A549 treated with ZK216348 at 1 μM for 4 hours (cell line): ENCODE measurements around the gene TRAF2. TPM values are rescaled to one million over a fixed set of nuclear protein-coding genes. Genes with fewer than 3 reads are reported as not detected.

Source experiments
- total RNA-seq: library from RNA; stranded (reverse); fragments of 200-300 nt; extraction: Qiagen RNA extraction; gene quantifications from 5 replicates; pipeline ENCODE4 v1.2.3, GENCODE V29; 2022; ENCODE audit warnings: low read depth

TRAF2 gene, protein sequence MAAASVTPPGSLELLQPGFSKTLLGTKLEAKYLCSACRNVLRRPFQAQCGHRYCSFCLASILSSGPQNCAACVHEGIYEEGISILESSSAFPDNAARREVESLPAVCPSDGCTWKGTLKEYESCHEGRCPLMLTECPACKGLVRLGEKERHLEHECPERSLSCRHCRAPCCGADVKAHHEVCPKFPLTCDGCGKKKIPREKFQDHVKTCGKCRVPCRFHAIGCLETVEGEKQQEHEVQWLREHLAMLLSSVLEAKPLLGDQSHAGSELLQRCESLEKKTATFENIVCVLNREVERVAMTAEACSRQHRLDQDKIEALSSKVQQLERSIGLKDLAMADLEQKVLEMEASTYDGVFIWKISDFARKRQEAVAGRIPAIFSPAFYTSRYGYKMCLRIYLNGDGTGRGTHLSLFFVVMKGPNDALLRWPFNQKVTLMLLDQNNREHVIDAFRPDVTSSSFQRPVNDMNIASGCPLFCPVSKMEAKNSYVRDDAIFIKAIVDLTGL
- 29.7 to 66.1 TPM (median 60.1 TPM) in 5 replicates for total RNA-seq

GRCh38 chr9:136885950-136886578 is at the start of gene TRAF2:
TRAF2 (plus strand) TSS chr9:136886516; CDS start chr9:136898741, 12,225 bp downstream.

DNA sequence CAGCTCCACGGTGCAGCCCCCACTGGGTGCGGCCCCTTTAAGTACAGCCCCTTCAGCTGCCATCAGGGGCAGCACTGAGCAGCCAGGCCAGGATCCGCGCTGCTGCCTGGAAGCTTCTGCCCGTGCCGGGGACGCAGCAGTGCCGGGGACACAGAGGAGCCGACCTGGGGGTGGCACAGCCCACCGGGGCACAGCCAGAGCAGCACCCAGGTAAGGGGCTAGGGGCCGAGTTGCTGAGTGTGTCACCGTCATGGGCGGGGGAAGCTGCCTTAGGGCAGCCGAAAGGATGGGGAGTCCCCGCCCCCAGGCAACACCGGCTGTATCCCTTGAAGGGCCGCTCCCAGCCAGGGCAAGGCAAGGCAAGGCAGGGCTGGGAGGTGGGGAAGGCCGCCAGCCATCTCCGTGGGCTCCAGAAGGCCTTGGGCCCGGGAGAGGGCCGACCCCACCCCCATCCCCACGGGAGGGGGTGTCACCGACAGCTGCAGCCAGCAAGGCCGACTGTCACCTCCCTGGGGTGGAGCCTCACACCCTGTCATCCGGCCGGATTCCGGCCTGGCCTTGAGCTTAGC is 43.9 kb upstream of the TRAF2 start, which contains the start of gene AJM1:
Gene AJM1, plus strand, starts transcription at position 99 of the 569 bp plus-strand sequence. CDS start 1,937 bp downstream, outside the sequence.

GRCh38 chr9:136849038-136849959 is 37.0 kb upstream of the TRAF2 start, which contains the start of gene PHPT1:
PHPT1 (plus strand) TSS chr9:136849409; CDS start chr9:136849431, 22 bp downstream.

DNA sequence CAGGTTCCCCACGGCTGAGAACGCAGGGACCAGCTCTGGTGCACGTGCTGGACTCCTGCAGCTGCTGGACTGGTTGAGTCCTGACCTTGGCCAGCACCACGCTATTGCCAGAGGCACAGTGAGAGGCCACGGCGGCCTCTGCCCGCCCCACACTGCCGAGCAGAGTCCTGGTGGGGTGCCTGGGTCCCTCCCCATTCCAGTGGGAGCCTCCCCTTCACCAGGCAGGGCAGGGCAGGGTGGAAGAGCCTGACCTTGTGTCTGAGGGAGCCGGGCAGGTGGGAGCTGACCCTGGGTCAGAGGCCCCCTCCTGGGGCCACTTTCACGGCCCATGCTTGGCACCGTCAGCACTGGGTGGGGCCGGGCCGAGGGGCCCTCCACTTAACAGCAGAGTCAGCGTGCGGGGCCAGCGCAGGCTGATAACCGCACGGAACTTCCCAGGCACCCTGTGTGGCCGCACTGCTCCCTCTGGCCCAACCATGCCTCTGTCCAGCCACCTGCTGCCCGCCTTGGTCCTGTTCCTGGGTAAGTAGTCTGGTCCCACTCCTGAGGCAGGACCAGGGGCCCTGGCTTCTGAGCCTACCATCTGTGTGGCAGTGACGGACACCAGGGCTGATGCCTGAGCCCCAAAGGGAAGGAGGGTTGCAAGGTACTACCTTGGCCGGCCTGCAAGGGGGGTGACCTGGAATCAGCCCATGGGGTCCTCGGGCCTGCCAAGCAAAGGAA is 34.2 kb upstream of the TRAF2 start, which contains the start of gene MAMDC4:
Gene MAMDC4, plus strand, starts transcription at position 406 of the 723 bp plus-strand sequence. Its CDS starts 71 bp downstream, at position 477.

DNA sequence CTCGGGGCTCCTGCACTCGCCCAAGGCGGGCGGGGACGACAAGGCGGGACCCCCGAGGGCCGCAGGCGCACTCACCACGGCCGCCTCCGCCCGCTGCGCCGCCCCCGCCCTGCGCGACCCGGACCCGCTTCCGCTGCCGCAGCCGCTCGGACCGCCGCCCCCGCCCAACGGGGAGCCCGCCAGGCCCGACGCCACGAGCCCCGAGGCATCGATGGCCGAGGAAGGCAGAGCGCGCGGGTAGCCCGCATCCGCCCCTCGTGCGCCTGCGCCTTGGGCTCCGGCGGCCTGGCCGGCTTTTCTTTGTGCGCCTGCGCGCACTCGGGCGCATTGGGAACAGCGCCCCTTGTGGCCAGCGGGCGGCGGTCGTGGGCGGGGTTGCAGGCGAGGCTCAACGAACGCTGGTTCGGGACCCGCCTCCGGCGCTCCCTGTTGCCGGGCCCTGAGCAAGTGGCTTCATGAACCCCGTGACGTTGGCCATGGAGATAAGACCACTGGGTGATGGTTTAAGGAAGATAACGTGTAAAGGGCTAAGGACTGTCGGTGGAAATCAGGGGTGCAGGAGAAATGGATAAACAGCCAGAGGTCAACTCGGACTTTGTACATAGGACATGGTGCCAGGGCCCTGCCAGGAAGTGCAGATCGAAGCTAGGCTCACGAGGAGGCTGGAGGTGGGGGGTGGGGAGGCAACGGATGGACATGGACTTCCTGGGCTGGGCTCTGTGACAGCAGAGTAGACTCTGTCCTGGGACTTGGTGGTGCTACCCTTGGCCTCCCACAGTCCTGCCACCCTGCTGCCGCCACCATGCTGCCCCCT is 58.4 kb downstream of the TRAF2 start, which contains the start of the genes C8G and FBXW5:
Gene C8G, plus strand, starts transcription at position 725 of the 814 bp plus-strand sequence. Its CDS starts 78 bp downstream, at position 803.
Gene FBXW5, minus strand, starts transcription at position 220 of the 814 bp plus-strand sequence. CDS start 655 bp downstream, outside the sequence.

GRCh38 chr9:136951541-136952320 is 65.4 kb downstream of the TRAF2 start, which contains the start of gene LCN12:
LCN12 (plus strand) TSS chr9:136952273; CDS start chr9:136952328, 55 bp downstream.

Other genes with a start within 250 kb of the TRAF2 start
- gene EGFL7, start 223.6 kb upstream of the TRAF2 start, total RNA-seq, result 29.7 to 58.6 TPM (median 53.0 TPM) in 5 replicates
- gene AGPAT2, start 199.1 kb upstream of the TRAF2 start, total RNA-seq, result 51.4 to 112 TPM (median 101 TPM) in 5 replicates
- gene DIPK1B, start 173.9 kb upstream of the TRAF2 start, total RNA-seq, result 4.4 to 10.4 TPM (median 9.4 TPM) in 5 replicates
- not detected in 5 replicates for gene LCN10, start 143.6 kb upstream of the TRAF2 start, total RNA-seq
- not detected in 5 replicates for gene LCN6, start 138.0 kb upstream of the TRAF2 start, total RNA-seq
- gene LCN8, start 128.3 kb upstream of the TRAF2 start, total RNA-seq, result not detected in 5 replicates
- gene LCN15, start 122.0 kb upstream of the TRAF2 start, total RNA-seq, result 0.26 TPM in 1 of 5 replicates, not detected in the others
- 49.2 to 82.2 TPM (median 73.3 TPM) in 5 replicates for gene TMEM141, start 95.2 kb upstream of the TRAF2 start, total RNA-seq
- 0.11 to 0.74 TPM (median 0.72 TPM) in 3 of 5 replicates, not detected in the others for gene CCDC183, start 90.2 kb upstream of the TRAF2 start, total RNA-seq
- gene RABL6, start 78.6 kb upstream of the TRAF2 start, total RNA-seq, result 51.1 to 91.8 TPM (median 82.9 TPM) in 5 replicates
- 2.1 to 5.6 TPM (median 5.3 TPM) in 5 replicates for gene AJM1, start 44.0 kb upstream of the TRAF2 start, total RNA-seq
- 223 to 317 TPM (median 282 TPM) in 5 replicates for gene PHPT1, start 37.1 kb upstream of the TRAF2 start, total RNA-seq
- gene MAMDC4, start 34.2 kb upstream of the TRAF2 start, total RNA-seq, result 1.8 to 5.7 TPM (median 4.8 TPM) in 5 replicates
- 465 to 581 TPM (median 478 TPM) in 5 replicates for gene EDF1, start 20.2 kb upstream of the TRAF2 start, total RNA-seq
- 49.7 to 110 TPM (median 103 TPM) in 5 replicates for gene FBXW5, start 58.2 kb downstream of the TRAF2 start, total RNA-seq
- gene C8G, start 58.7 kb downstream of the TRAF2 start, total RNA-seq, result 0.56 to 2.0 TPM (median 1.1 TPM) in 4 of 5 replicates, not detected in the other
- 0.41 to 2.0 TPM (median 1.0 TPM) in 5 replicates for gene LCN12, start 65.8 kb downstream of the TRAF2 start, total RNA-seq
- gene PTGDS, start 91.0 kb downstream of the TRAF2 start, total RNA-seq, result 0.33 to 0.56 TPM (median 0.45 TPM) in 4 of 5 replicates, not detected in the other
- 0.08 to 0.18 TPM (median 0.12 TPM) in 3 of 5 replicates, not detected in the others for gene LCNL1, start 96.5 kb downstream of the TRAF2 start, total RNA-seq
- 37.9 to 83.8 TPM (median 71.5 TPM) in 5 replicates for gene PAXX, start 105.9 kb downstream of the TRAF2 start, total RNA-seq
- gene CLIC3, start 110.1 kb downstream of the TRAF2 start, total RNA-seq, result 2.2 to 4.2 TPM (median 3.7 TPM) in 5 replicates
- 12.6 to 32.5 TPM (median 25.5 TPM) in 5 replicates for gene ABCA2, start 141.7 kb downstream of the TRAF2 start, total RNA-seq
- gene FUT7, start 145.6 kb downstream of the TRAF2 start, total RNA-seq, result 0.07 TPM in 1 of 5 replicates, not detected in the others
- 26.4 to 93.7 TPM (median 81.5 TPM) in 5 replicates for gene NPDC1, start 159.7 kb downstream of the TRAF2 start, total RNA-seq
- gene ENTPD2, start 167.5 kb downstream of the TRAF2 start, total RNA-seq, result 1.0 to 2.3 TPM (median 1.5 TPM) in 5 replicates
- gene SAPCD2, start 184.0 kb downstream of the TRAF2 start, total RNA-seq, result 12.1 to 27.8 TPM (median 24.6 TPM) in 5 replicates
- gene UAP1L1, start 191.0 kb downstream of the TRAF2 start, total RNA-seq, result 9.0 to 14.6 TPM (median 11.9 TPM) in 5 replicates
- 33.8 to 56.7 TPM (median 50.2 TPM) in 5 replicates for gene MAN1B1, start 200.5 kb downstream of the TRAF2 start, total RNA-seq
- 52.8 to 134 TPM (median 106 TPM) in 5 replicates for gene DPP7, start 228.2 kb downstream of the TRAF2 start, total RNA-seq